HepG2 (cell line): ENCODE measurements around the gene MRPL27.

ENCODE experiments used
- ARID5B ChIP-seq: IDR thresholded peaks from 2 replicates; pipeline ENCODE4 v1.4.0; 2020; ENCODE audit warnings: mild to moderate bottlenecking, missing genetic modification reagents
- GABPA ChIP-seq, 2 experiments: IDR thresholded peaks; 2 replicates each; pipeline ENCODE4 v1.6.1; 2011 to 2016; ENCODE audit warnings: low read depth in 2 of 2, low read length in 1 of 2, missing biosample characterization in 1 of 2, missing genetic modification characterization in 1 of 2
- GABPB1 ChIP-seq: IDR thresholded peaks from 2 replicates; pipeline ENCODE4 v1.6.1; 2016; ENCODE audit warnings: mild to moderate bottlenecking, missing genetic modification reagents, moderate library complexity, missing compliant biosample characterization
- HNF1A ChIP-seq, 2 experiments: sonication (generic) in 1 of 2; formaldehyde crosslinking in 1 of 2; IDR thresholded peaks; 2 replicates each; pipeline versions ENCODE4 v1.4.0 to v1.6.1; 2016 to 2020; ENCODE audit warnings: borderline replicate concordance in 1 of 2, low read depth in 1 of 2, mild to moderate bottlenecking in 1 of 2, missing genetic modification reagents in 1 of 2
- HNRNPK ChIP-seq: fragments of 200-400 bp; formaldehyde crosslinking; IDR thresholded peaks from 2 replicates; pipeline ENCODE4 v1.6.1; 2018; ENCODE audit warnings: low read length, low read depth, moderate library complexity, mild to moderate bottlenecking; ENCODE audit not compliant: poor library complexity, severe bottlenecking
- KDM5A ChIP-seq: fragments of 200-600 bp; sonication (generic); IDR thresholded peaks from 2 replicates; pipeline ENCODE4 v1.7.0; 2018; ENCODE audit warnings: antibody characterized with exemption, mild to moderate bottlenecking, low read length, borderline replicate concordance
- NAIF1 ChIP-seq: sonication (generic); formaldehyde crosslinking; IDR thresholded peaks from 2 replicates; pipeline ENCODE4 v1.5.0; 2020; ENCODE audit warnings: mild to moderate bottlenecking, missing genetic modification reagents, borderline replicate concordance
- POLR2A ChIP-seq, 2 experiments: IDR thresholded peaks; 2 replicates each; pipeline ENCODE4 v1.6.1; 2011; ENCODE audit warnings: low read depth in 2 of 2, low read length in 2 of 2, mild to moderate bottlenecking in 1 of 2, moderate library complexity in 1 of 2; ENCODE audit not compliant: insufficient read depth in 1 of 2
- TAF1 ChIP-seq: sonication (generic); formaldehyde crosslinking; IDR thresholded peaks from 2 replicates; pipeline ENCODE4 v1.4.0; 2020; ENCODE audit warnings: missing genetic modification reagents
- ZBTB44 ChIP-seq: sonication (generic); formaldehyde crosslinking; IDR thresholded peaks from 2 replicates; pipeline ENCODE4 v1.4.0; 2020; ENCODE audit warnings: missing genetic modification reagents
- ZMYM3 ChIP-seq: sonication (generic); formaldehyde crosslinking; IDR thresholded peaks from 2 replicates; pipeline ENCODE4 v1.5.1; 2020; ENCODE audit warnings: mild to moderate bottlenecking, missing genetic modification reagents
- ZNF143 ChIP-seq: sonication (generic); formaldehyde crosslinking; IDR thresholded peaks from 2 replicates; pipeline ENCODE4 v1.4.0; 2020; ENCODE audit warnings: missing genetic modification reagents
- ZNF776 ChIP-seq: sonication (generic); formaldehyde crosslinking; IDR thresholded peaks from 2 replicates; pipeline ENCODE4 v1.4.0; 2020; ENCODE audit warnings: mild to moderate bottlenecking, missing genetic modification reagents

- TF ChIP-seq HNF1A (IDR thresholded peaks at IDR 0.05; ENCODE audit: low read depth) (no peak), HNF1A (CRISPR knock-in tag; IDR thresholded peaks at IDR 0.05; ENCODE audit: borderline replicate concordance) (no peak), POLR2A (IDR thresholded peaks at IDR 0.05; ENCODE audit: insufficient read depth in 1 of 2, low read depth in 2 of 2, low read length in 2 of 2) (no peak), ZNF776 (CRISPR knock-in tag) (no peak), ZNF143 (no peak), KDM5A (no peak), HNRNPK (no peak), ARID5B (CRISPR knock-in tag) (no peak), NAIF1 (CRISPR knock-in tag) (no peak), ZBTB44 (CRISPR knock-in tag) (no peak), TAF1 (CRISPR knock-in tag) (no peak), ZMYM3 (CRISPR knock-in tag) (no peak), GABPA (IDR thresholded peaks at IDR 0.05; ENCODE audit: low read depth, low read length) (no peak), GABPA (CRISPR knock-in tag; IDR thresholded peaks at IDR 0.05; ENCODE audit: low read depth) (no peak), GABPB1 (CRISPR knock-in tag) (no peak)
Measured at GRCh38 chr17:50359998-50360461, 13.0 kb downstream of the MRPL27 start.
